H9 (cell line): Measurements from ENCODE around the gene INSYN1. TPM values are rescaled to one million over a fixed set of nuclear protein-coding genes. Genes with fewer than 3 reads are reported as not detected.

ENCODE experiments used
- DNase-seq: peaks from one replicate; pipeline ENCODE4 v3.0.0-alpha.2; 2017
- H2AFZ ChIP-seq: one replicate; pipeline ENCODE4 v1.6.1; 2013; ENCODE audit warnings: mild to moderate bottlenecking, low read length, control low read depth, moderate library complexity
- H2AK5ac ChIP-seq: 2 replicates; pipeline ENCODE4 v1.6.1; 2013; ENCODE audit warnings: low read length, control low read depth, mixed read lengths; ENCODE audit not compliant: insufficient read length
- H2BK120ac ChIP-seq: one replicate; pipeline ENCODE4 v1.6.1; 2013; ENCODE audit warnings: low read depth, mild to moderate bottlenecking, low read length, control low read depth, inconsistent platforms; ENCODE audit not compliant: poor library complexity, severe bottlenecking
- H2BK12ac ChIP-seq: 2 replicates; pipeline ENCODE4 v1.6.1; 2013; ENCODE audit warnings: low read length, control low read depth, mixed read lengths, low read depth; ENCODE audit not compliant: insufficient read length
- H2BK15ac ChIP-seq: 2 replicates; pipeline ENCODE4 v1.6.1; 2013; ENCODE audit warnings: low read depth, low read length, control low read depth
- H2BK20ac ChIP-seq: one replicate; pipeline ENCODE4 v1.6.1; 2013; ENCODE audit warnings: low read depth, mild to moderate bottlenecking, low read length, control low read depth, inconsistent platforms; ENCODE audit not compliant: poor library complexity, severe bottlenecking
- H2BK5ac ChIP-seq: 2 replicates; pipeline ENCODE4 v1.6.1; 2013; ENCODE audit warnings: low read length, control low read depth, mixed read lengths; ENCODE audit not compliant: insufficient read length
- H3K14ac ChIP-seq: 2 replicates; pipeline ENCODE4 v1.6.1; 2013; ENCODE audit warnings: low read length, control low read depth; ENCODE audit not compliant: insufficient read depth
- H3K18ac ChIP-seq: 2 replicates; pipeline ENCODE4 v1.6.1; 2013; ENCODE audit warnings: low read depth, mild to moderate bottlenecking, mixed read lengths, low read length, control low read depth; ENCODE audit not compliant: insufficient read length
- H3K23ac ChIP-seq: 2 replicates; pipeline ENCODE4 v1.6.1; 2013; ENCODE audit warnings: low read length, control low read depth, mixed read lengths, low read depth; ENCODE audit not compliant: insufficient read length
- H3K23me2 ChIP-seq: 2 replicates; pipeline ENCODE4 v1.6.1; 2013; ENCODE audit warnings: low read depth, mild to moderate bottlenecking, mixed read lengths, low read length, control low read depth; ENCODE audit not compliant: insufficient read length, poor library complexity, severe bottlenecking
- H3K27ac ChIP-seq: 2 replicates; pipeline ENCODE4 v1.5.1; 2013; ENCODE audit warnings: low read length, control low read depth, mixed read lengths, low read depth; ENCODE audit not compliant: insufficient read length
- H3K27me3 ChIP-seq: 2 replicates; pipeline ENCODE4 v1.6.1; 2013; ENCODE audit warnings: low read length, control low read depth, inconsistent platforms; ENCODE audit not compliant: insufficient read depth
- H3K4ac ChIP-seq: 2 replicates; pipeline ENCODE4 v1.6.1; 2013; ENCODE audit warnings: low read depth, mild to moderate bottlenecking, control low read depth, inconsistent platforms, low read length, moderate library complexity
- H3K4me1 ChIP-seq: 2 replicates; pipeline ENCODE4 v1.6.1; 2013; ENCODE audit warnings: low read length, control low read depth, inconsistent platforms; ENCODE audit not compliant: insufficient read depth
- H3K4me2 ChIP-seq: 2 replicates; pipeline ENCODE4 v1.6.1; 2013; ENCODE audit warnings: low read length, control low read depth, mixed read lengths; ENCODE audit not compliant: insufficient read length, insufficient read depth
- H3K56ac ChIP-seq: 2 replicates; pipeline ENCODE4 v1.6.1; 2013; ENCODE audit warnings: low read depth, mild to moderate bottlenecking, mixed read lengths, low read length, control low read depth; ENCODE audit not compliant: insufficient read length
- H3K79me1 ChIP-seq: 2 replicates; pipeline ENCODE4 v1.6.1; 2013; ENCODE audit warnings: low read depth, mild to moderate bottlenecking, moderate library complexity, low read length, control low read depth, inconsistent platforms; ENCODE audit not compliant: insufficient read depth, poor library complexity, severe bottlenecking
- H3K79me2 ChIP-seq: 2 replicates; pipeline ENCODE4 v1.6.1; 2013; ENCODE audit warnings: low read length, control low read depth, inconsistent platforms; ENCODE audit not compliant: insufficient read depth
- H3K9ac ChIP-seq: 2 replicates; pipeline ENCODE4 v1.6.1; 2013; ENCODE audit warnings: low read length, control low read depth, mixed read lengths; ENCODE audit not compliant: insufficient read length; ENCODE audit errors: extremely low read depth
- H3K9me3 ChIP-seq: one replicate; pipeline ENCODE4 v1.6.1; 2013; ENCODE audit warnings: low read depth, low read length, inconsistent platforms; ENCODE audit not compliant: control insufficient read depth
- H3T11ph ChIP-seq: one replicate; pipeline ENCODE4 v1.6.1; 2013; ENCODE audit warnings: mild to moderate bottlenecking, low read length, control low read depth, inconsistent platforms
- H4K20me1 ChIP-seq: one replicate; pipeline ENCODE4 v1.6.1; 2013; ENCODE audit not compliant: control insufficient read depth, insufficient read length, insufficient read depth
- H4K5ac ChIP-seq: 2 replicates; pipeline ENCODE4 v1.6.1; 2013; ENCODE audit warnings: low read depth, mild to moderate bottlenecking, mixed read lengths, low read length, control low read depth; ENCODE audit not compliant: insufficient read length
- H4K8ac ChIP-seq: replicated peaks from 2 replicates; pipeline ENCODE4 v1.6.1; 2013; ENCODE audit warnings: low read length, control low read depth, mixed read lengths, low read depth; ENCODE audit not compliant: insufficient read length
- H4K91ac ChIP-seq: 2 replicates; pipeline ENCODE4 v1.6.1; 2013; ENCODE audit warnings: low read depth, mild to moderate bottlenecking, moderate library complexity, mixed read lengths, low read length, control low read depth; ENCODE audit not compliant: insufficient read length
- H3K27ac Mint-ChIP-seq, 3 experiments: 2 replicates in 2 of 3; 3 replicates in 1 of 3; pipeline ENCODE4 v1.8.0; 2020 to 2021; ENCODE audit warnings: mixed read lengths in 3 of 3, mild to moderate bottlenecking in 1 of 3, moderate library complexity in 1 of 3
- H3K27me3 Mint-ChIP-seq: 2 replicates; pipeline ENCODE4 v1.8.0; 2021; ENCODE audit warnings: low read depth, mild to moderate bottlenecking, moderate library complexity, mixed read lengths
- H3K36me3 Mint-ChIP-seq, 3 experiments: 2 replicates in 2 of 3; 3 replicates in 1 of 3; pipeline ENCODE4 v1.8.0; 2020 to 2021; ENCODE audit warnings: low read depth in 3 of 3, mixed read lengths in 3 of 3; ENCODE audit not compliant: insufficient read depth in 1 of 3
- H3K4me1 Mint-ChIP-seq, 2 experiments: 2 replicates each; pipeline ENCODE4 v1.8.0; 2020; ENCODE audit warnings: mixed read lengths in 2 of 2
- H3K4me3 Mint-ChIP-seq, 2 experiments: 2 replicates in 1 of 2; 3 replicates in 1 of 2; pipeline ENCODE4 v1.8.0; 2020 to 2021; ENCODE audit warnings: mild to moderate bottlenecking in 2 of 2, mixed read lengths in 2 of 2, moderate library complexity in 1 of 2
- H3K9me3 Mint-ChIP-seq, 2 experiments: 2 replicates in 1 of 2; 3 replicates in 1 of 2; pipeline ENCODE4 v1.8.0; 2020; ENCODE audit warnings: mild to moderate bottlenecking in 2 of 2, mixed read lengths in 2 of 2, moderate library complexity in 1 of 2
- WGBS: extraction: QIAGEN DNeasy Blood & Tissue Kit; methylation state at CpG from one replicate; pipeline ENCODE4 v1.1.7; 2013; ENCODE audit warnings: missing lambda C conversion rate, low lambda C conversion rate, mixed read lengths; ENCODE audit not compliant: insufficient read length; ENCODE audit errors: extremely low coverage; 5-methylcytosine and 5-hydroxymethylcytosine counted together
- total RNA-seq: library from RNA; stranded (reverse); gene quantifications from 2 replicates; pipeline ENCODE4 v1.2.1, GENCODE V29; 2021
- TF ChIP-seq, protein P1 (sequence below): fragments of 200-600 bp; sonication (generic); conservative IDR thresholded peaks from 3 replicates; pipeline ENCODE4 v1.8.0; 2021; ENCODE audit warnings: antibody characterized with exemption, mild to moderate bottlenecking

The INSYN1 gene
- total RNA-seq, 1 experiment from 2014 or later: 1.9 TPM

DNA sequence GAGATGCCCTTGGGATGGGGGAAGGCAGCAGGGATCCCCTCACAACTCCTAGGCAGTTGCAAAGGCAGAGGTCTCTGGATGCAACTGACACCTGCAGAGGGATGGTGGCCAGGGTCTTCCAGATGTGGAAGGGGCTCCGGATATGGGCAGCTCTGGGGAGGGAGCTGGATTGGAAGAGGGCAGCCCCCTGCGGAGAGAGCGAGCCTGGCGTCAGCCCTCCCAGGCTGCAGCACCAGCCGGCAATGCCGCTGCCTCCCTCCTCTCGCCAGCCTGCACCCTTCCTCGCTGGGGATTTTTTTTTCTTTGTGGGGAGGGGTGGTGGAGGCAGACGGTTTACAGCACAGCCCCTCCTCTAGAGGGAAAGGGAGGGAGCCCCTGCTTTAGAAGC lies 1.6 kb downstream of the INSYN1 start:
- peaks cover 47 to 53% of the 10 kb centered on the region in 2 experiments for H3K4me1 Mint-ChIP-seq

More for the DNA sequence above, 1.6 kb downstream of the INSYN1 start:
- Histone ChIP-seq H3K27ac (no peak overlapping the region), H4K91ac (no peak overlapping the region), H2BK5ac (no peak overlapping the region), H2BK15ac (no peak overlapping the region), H2AFZ (no peak overlapping the region), H3K4ac (no peak overlapping the region), H3K4me1 (peaks cover 16% of the 10 kb centered on the region), H4K8ac (no peak overlapping the region), H3K14ac (no peak overlapping the region), H3K23ac (no peak overlapping the region), H3T11ph (no peak overlapping the region), H3K4me2 (peak overlapping the region; percentile 74), H3K56ac (no peak overlapping the region), H3K23me2 (peaks cover 20% of the 10 kb centered on the region), H2BK20ac (no peak overlapping the region), H2BK120ac (no peak overlapping the region), H3K9ac (no peak overlapping the region), H2BK12ac (no peak overlapping the region), H2AK5ac (no peak overlapping the region), H4K20me1 (no peaks in the 10 kb centered on the region), H3K18ac (no peak overlapping the region), H4K5ac (no peak overlapping the region), H3K9me3 (no peaks in the 10 kb centered on the region), H3K27me3 (peaks cover 2% of the 10 kb centered on the region; the same call in 1 of the 2 replicates), H3K79me1 (no peaks in the 10 kb centered on the region), H3K79me2 (no peaks in the 10 kb centered on the region)
- Mint-ChIP-seq H3K4me3 (peak overlapping the region; percentile 63 to 84), H3K27ac (no peak overlapping the region), H3K36me3 (no peaks in the 10 kb centered on the region), H3K27me3 (peaks cover 55% of the 10 kb centered on the region), H3K9me3 (no peaks in the 10 kb centered on the region; a peak in 1 of 5 replicates)
- TF ChIP-seq, protein P1, sequence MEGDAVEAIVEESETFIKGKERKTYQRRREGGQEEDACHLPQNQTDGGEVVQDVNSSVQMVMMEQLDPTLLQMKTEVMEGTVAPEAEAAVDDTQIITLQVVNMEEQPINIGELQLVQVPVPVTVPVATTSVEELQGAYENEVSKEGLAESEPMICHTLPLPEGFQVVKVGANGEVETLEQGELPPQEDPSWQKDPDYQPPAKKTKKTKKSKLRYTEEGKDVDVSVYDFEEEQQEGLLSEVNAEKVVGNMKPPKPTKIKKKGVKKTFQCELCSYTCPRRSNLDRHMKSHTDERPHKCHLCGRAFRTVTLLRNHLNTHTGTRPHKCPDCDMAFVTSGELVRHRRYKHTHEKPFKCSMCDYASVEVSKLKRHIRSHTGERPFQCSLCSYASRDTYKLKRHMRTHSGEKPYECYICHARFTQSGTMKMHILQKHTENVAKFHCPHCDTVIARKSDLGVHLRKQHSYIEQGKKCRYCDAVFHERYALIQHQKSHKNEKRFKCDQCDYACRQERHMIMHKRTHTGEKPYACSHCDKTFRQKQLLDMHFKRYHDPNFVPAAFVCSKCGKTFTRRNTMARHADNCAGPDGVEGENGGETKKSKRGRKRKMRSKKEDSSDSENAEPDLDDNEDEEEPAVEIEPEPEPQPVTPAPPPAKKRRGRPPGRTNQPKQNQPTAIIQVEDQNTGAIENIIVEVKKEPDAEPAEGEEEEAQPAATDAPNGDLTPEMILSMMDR: no peak
- WGBS: no CpG with 5 or more reads among the region's 9 CpGs
- no peak for DNase-seq
